Measurements from ENCODE around the gene C6orf136. TPM values are rescaled to one million over a fixed set of nuclear protein-coding genes. Genes with fewer than 3 reads are reported as not detected.
"Not testable (repeated sequence)": the region's sequence is repeated elsewhere in the genome, so short reads cannot be mapped to it uniquely, and the experiment has no call there.

C6orf136 gene
- total and polyA plus RNA-seq, 8 donors: 10.7 to 18.1 (median 15.2) TPM

GRCh38 chr6:30664994-30665767, 18.2 kb downstream of the C6orf136 start:
- DNase-seq (no peak), ATAC-seq (no peak)
- Histone ChIP-seq H3K4me1 (no peaks in the 10 kb centered on the region), H3K27me3 (no peaks in the 10 kb centered on the region), H3K9me3 (no peaks in the 10 kb centered on the region), H3K36me3 (peaks cover 0 to 99% of the 10 kb centered on the region in 2 donors), H3K4me3 (no peak overlapping the region), H3K27ac (no peak overlapping the region)
- intact Hi-C loops (cut with DNase I): no loop called here
- no peak for TF ChIP-seq CTCF (IDR thresholded peaks at IDR 0.05)

- H3K27me3 ChIP-seq; H3K4me3 ChIP-seq; H3K9me3 ChIP-seq; H3K4me1 ChIP-seq; ATAC-seq; intact Hi-C loops (cut with DNase I); DNase-seq; H3K27ac ChIP-seq: not testable (repeated sequence)
- peaks cover 0 to 96% of the 10 kb centered on the region in 2 donors for H3K36me3 ChIP-seq
Observed at GRCh38 chr6:30666300-30666699, 19.4 kb downstream of the C6orf136 start.

- Histone ChIP-seq H3K27me3 (no peaks in the 10 kb centered on the region), H3K9me3 (no peaks in the 10 kb centered on the region), H3K27ac (no peak overlapping the region), H3K36me3 (peaks cover 0 to 53% of the 10 kb centered on the region in 2 donors), H3K4me3 (no peak overlapping the region), H3K4me1 (peaks cover 10 to 30% of the 10 kb centered on the region in 2 donors)
- intact Hi-C loops (cut with DNase I): no loop called here
- DNase-seq (no peak), ATAC-seq (no peak)
- no peak for TF ChIP-seq CTCF (IDR thresholded peaks at IDR 0.05)
Observed at GRCh38 chr6:30670760-30671527, 24.0 kb downstream of the C6orf136 start.

GRCh38 chr6:30672445-30673253, 25.7 kb downstream of the C6orf136 start, which contains the start of gene DHX16:
Gene DHX16 (minus strand): TSS chr6:30673006. CDS start chr6:30672841, 165 bp downstream.
- intact Hi-C loops (cut with DNase I): no loop called here
- no peaks in the 10 kb centered on the region for H3K27me3 ChIP-seq
- H3K36me3 ChIP-seq: peaks cover 0 to 53% of the 10 kb centered on the region in 2 donors
- H3K4me3 ChIP-seq: peak within 1 kb of the TSS; percentile 87 to 99
- peak; percentile 77 to 85 for TF ChIP-seq CTCF (IDR thresholded peaks at IDR 0.05)
- H3K9me3 ChIP-seq: no peaks in the 10 kb centered on the region
- DNase-seq (peak; percentile 93 to 97 (median 95)), ATAC-seq (peak; percentile 96)
- H3K4me1 ChIP-seq: peaks cover 10 to 32% of the 10 kb centered on the region in 2 donors
- H3K27ac ChIP-seq: peak within 1 kb of the TSS; percentile 33 to 86

GRCh38 chr6:30676660-30677285, 29.8 kb downstream of the C6orf136 start:
- Histone ChIP-seq H3K9me3 (no peaks in the 10 kb centered on the region), H3K27me3 (no peaks in the 10 kb centered on the region), H3K36me3 (peaks cover 0 to 61% of the 10 kb centered on the region in 2 donors), H3K27ac (no peak overlapping the region), H3K4me1 (peaks cover 17 to 57% of the 10 kb centered on the region in 2 donors), H3K4me3 (no peak overlapping the region)
- TF ChIP-seq CTCF (IDR thresholded peaks at IDR 0.05): no peak
- ATAC-seq (no peak), DNase-seq (no peak)
- intact Hi-C loops (cut with DNase I): no loop called here

Measured in left lung (tissue), 10 donors.